ENCODE measurements around the gene RAPGEF6.

DNA sequence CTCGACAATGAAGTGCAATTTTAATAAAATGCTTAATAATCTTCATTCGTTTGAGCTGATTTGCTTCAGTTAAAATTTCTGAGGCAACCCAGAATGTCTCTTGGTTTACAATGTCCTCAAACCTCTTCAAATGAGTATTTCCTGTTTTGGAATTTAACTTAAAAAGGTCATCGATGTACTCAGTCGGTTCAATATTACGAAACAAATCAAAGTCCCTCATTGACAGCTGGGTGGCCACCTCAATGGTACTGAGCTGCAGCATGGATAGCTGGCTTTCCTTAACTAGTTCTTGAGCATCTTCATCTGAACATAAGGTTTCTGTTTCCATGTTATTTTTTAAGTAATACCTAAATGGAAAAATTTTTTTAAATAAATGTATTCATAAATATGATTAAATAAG is 173.3 kb downstream of the RAPGEF6 start:
- TF ChIP-seq, protein P1, sequence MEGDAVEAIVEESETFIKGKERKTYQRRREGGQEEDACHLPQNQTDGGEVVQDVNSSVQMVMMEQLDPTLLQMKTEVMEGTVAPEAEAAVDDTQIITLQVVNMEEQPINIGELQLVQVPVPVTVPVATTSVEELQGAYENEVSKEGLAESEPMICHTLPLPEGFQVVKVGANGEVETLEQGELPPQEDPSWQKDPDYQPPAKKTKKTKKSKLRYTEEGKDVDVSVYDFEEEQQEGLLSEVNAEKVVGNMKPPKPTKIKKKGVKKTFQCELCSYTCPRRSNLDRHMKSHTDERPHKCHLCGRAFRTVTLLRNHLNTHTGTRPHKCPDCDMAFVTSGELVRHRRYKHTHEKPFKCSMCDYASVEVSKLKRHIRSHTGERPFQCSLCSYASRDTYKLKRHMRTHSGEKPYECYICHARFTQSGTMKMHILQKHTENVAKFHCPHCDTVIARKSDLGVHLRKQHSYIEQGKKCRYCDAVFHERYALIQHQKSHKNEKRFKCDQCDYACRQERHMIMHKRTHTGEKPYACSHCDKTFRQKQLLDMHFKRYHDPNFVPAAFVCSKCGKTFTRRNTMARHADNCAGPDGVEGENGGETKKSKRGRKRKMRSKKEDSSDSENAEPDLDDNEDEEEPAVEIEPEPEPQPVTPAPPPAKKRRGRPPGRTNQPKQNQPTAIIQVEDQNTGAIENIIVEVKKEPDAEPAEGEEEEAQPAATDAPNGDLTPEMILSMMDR (IDR thresholded peaks at IDR 0.05): no peak
- TF ChIP-seq POLR2A (IDR thresholded peaks at IDR 0.05): no peak
